Lower lobe of right lung (tissue), 2 donors: ENCODE measurements around the gene ANKMY1. TPM values are rescaled to one million over a fixed set of nuclear protein-coding genes. Genes with fewer than 3 reads are reported as not detected.

Experiments used
- ATAC-seq, 2 donors: fragments of 200-7000 bp; cut with Tn5 transposase; one replicate each; pipeline ENCODE4 v1.9.1; 2020 to 2022; ENCODE audit warnings: mild to moderate bottlenecking in 2 of 2, moderate library complexity in 2 of 2
- DNase-seq: peaks from one replicate; pipeline ENCODE4 v3.0.0-alpha.2; 2020
- H3K27ac ChIP-seq: fragments of 200-600 bp; one replicate; pipeline ENCODE4 v1.8.0; 2022
- H3K27me3 ChIP-seq: fragments of 200-600 bp; one replicate; pipeline ENCODE4 v1.8.0; 2022; ENCODE audit warnings: low read depth
- H3K36me3 ChIP-seq: fragments of 200-600 bp; one replicate; pipeline ENCODE4 v1.8.0; 2022; ENCODE audit warnings: mild to moderate bottlenecking
- H3K4me1 ChIP-seq: fragments of 200-600 bp; one replicate; pipeline ENCODE4 v1.8.0; 2022
- H3K4me3 ChIP-seq: fragments of 200-600 bp; one replicate; pipeline ENCODE4 v1.8.0; 2022; ENCODE audit warnings: mild to moderate bottlenecking
- H3K9me3 ChIP-seq: fragments of 200-600 bp; one replicate; pipeline ENCODE4 v1.8.0; 2022
- CTCF ChIP-seq: fragments of 200-600 bp; IDR thresholded peaks from one replicate; pipeline ENCODE4 v1.8.0; 2022; ENCODE audit warnings: antibody characterized with exemption, mild to moderate bottlenecking
- intact Hi-C: fragments of 100-400 bp; cut with DNase I; formaldehyde crosslinking; loops from one replicate; pipeline ENCODE4 v1.11.0; 2022
- total RNA-seq: library from RNA; stranded (reverse); fragmentation: NEBNext Ultra II Directional; extraction: Animal tissue kit (Norgen Biotek cat#: 25700); gene quantifications from one replicate; pipeline ENCODE4 v1.2.1, GENCODE V29; 2021
- donor health status: DM: no; HTN: yes; CAD: no; lungs with severe emphysema.

The ANKMY1 gene
- total RNA-seq, 1 donor from 2014 or later = 29.3 TPM

DNA sequence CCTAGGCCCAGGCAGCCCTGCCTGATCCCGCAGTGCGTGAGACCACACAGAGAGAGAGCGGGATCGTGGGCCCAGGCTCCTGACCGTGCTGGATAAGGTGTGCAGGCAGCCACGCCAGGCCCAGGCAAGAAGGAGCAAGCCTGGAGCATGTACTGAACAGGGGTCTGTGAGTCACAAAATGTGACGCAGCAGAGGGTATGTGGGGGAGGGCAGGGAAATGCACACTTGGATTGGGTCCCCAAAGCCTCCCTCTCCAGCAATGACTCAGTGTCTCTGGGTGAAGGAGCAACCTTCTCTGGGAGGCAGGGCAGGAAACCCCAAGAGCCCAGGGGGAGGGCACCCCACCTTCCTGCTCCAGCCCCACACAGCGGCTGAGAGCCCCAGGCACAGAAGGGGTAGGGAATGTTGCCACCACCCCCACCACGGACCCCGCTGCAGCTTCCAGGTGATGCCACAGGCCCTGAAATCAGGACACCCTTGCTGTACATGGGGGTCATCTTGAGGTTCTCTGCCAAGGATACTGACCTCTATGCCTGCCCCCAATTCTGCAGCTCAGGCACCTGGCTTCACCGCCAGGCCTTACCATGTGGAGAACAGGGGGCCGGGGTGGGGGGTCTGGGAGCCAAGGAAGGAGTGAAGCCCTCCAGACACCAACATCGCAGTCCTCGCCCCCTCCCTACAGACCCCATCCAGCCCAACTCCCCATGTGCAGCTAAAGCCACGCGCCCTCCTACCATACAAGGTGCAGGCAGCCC, 123.6 kb downstream of the ANKMY1 start:
- peak; percentile 47 for DNase-seq
- intact Hi-C loops = no loop called here
- H3K4me1 ChIP-seq = peaks cover 29% of the 10 kb centered on the region
- H3K36me3 ChIP-seq = no peaks in the 10 kb centered on the region
- H3K4me3 ChIP-seq = peak overlapping the region; percentile 68
- H3K27me3 ChIP-seq = peaks cover 37% of the 10 kb centered on the region
- H3K9me3 ChIP-seq = no peaks in the 10 kb centered on the region
- no peak overlapping the region for H3K27ac ChIP-seq
- no peak for TF ChIP-seq CTCF
- ATAC-seq = no peak

DNA sequence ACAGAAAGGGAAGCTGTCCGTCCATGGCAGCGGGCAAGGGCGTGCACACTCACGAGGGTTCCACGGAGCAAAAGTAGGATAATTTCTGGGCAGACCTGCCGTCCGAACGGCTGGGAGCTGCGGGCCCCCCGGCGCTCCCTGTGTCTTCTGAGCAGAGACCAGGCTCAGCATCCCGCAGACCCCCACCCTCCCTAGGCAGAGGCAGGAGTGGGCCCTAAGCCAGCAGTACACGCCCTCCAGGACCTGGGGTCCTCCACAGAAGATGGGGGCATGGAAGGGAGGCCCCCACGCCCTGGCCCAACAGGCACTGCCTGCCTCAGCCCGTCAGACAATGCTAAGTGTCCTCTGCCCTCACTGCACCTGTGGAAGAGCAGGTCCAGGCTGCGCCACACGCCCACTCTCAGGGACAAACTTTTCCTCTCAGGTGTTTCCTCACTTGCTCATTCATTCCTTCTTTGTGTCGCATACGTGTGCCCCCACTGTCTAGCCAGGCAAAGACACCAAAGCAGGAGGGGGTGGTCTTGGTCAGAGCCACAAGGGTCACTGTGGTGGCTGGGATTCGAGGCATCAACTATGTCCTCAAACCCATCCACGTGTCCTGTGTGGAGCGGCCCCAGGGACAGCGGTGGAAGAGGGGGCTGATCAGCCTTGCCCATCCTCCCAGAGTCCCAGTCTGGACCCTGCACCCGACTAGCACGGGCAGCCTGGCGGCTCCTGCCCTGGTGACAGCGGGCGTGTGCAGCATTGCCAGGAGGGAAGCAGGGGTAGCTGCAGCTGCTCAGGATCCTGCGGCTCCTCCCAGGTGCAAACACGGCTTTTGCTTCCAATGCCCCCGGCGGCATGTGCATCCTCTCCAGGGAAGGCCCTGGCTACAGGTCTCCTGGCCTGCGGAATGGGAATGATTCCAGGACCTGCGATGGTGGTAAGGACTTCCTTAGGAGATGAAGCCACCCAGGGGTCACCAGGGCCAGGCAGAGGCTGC, 124.7 kb downstream of the ANKMY1 start:
- Histone ChIP-seq H3K4me1 (peaks cover 27% of the 10 kb centered on the region), H3K9me3 (no peaks in the 10 kb centered on the region), H3K4me3 (no peak overlapping the region), H3K36me3 (no peaks in the 10 kb centered on the region), H3K27me3 (peaks cover 37% of the 10 kb centered on the region), H3K27ac (no peak overlapping the region)
- ATAC-seq (no peak), DNase-seq (peak; percentile 42)
- no peak for TF ChIP-seq CTCF
- intact Hi-C loops = no loop called here

- no peak for DNase-seq
- intact Hi-C loops = no loop called here
- TF ChIP-seq CTCF = no peak
Measured at GRCh38 chr2:240432430-240432819, 125.4 kb downstream of the ANKMY1 start.

DNA sequence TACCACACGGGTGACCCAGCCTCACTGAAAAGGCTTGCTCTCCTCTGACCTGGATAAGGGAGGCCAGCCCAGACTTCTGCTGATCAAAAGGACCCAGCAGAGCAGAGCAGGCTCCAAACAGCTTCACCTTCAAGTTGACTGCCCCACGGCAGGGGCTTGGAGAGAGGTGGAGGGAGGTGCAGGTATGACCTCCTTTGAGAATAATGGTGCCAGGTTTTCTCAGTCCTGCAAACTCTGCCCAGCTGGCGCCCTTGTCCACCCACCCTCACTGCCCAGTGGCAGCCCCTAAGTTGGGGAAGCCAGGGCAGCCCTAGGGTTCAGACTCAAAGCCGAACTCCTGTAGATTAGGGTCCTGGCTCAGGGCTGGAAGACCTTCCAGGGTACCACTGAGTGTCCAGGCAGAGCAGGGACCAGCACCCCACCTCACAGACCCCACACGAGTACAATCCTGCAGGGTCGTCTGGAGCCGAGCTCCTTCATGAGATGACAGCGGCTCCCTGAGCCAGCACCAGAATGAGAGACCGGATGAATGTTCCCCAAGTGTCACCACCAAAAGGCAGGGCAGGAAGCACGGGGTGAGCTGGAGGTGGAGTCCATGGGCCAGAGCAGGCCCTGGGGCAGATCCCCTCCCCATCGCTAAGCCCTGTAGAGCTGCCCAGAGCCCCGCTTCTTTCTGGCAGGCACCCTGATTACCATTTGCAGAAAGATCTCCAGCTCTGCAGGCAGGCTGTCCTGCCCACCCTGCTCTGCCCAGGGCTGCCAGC, 125.9 kb downstream of the ANKMY1 start:
- no peak overlapping the region for H3K27ac ChIP-seq
- no peaks in the 10 kb centered on the region for H3K9me3 ChIP-seq
- H3K36me3 ChIP-seq = no peaks in the 10 kb centered on the region
- TF ChIP-seq CTCF = no peak
- intact Hi-C loops = no loop called here
- peaks cover 15% of the 10 kb centered on the region for H3K4me1 ChIP-seq
- no peak overlapping the region for H3K4me3 ChIP-seq
- ATAC-seq = no peak
- peak; percentile 27 for DNase-seq
- H3K27me3 ChIP-seq = peaks cover 25% of the 10 kb centered on the region

More at GRCh38 chr2:240432430-240432819, 125.4 kb downstream of the ANKMY1 start:
- Histone ChIP-seq H3K27me3 (peaks cover 30% of the 10 kb centered on the region), H3K36me3 (no peaks in the 10 kb centered on the region), H3K4me1 (peaks cover 21% of the 10 kb centered on the region), H3K4me3 (no peak overlapping the region), H3K27ac (no peak overlapping the region), H3K9me3 (no peaks in the 10 kb centered on the region)
- ATAC-seq = no peak

DNA sequence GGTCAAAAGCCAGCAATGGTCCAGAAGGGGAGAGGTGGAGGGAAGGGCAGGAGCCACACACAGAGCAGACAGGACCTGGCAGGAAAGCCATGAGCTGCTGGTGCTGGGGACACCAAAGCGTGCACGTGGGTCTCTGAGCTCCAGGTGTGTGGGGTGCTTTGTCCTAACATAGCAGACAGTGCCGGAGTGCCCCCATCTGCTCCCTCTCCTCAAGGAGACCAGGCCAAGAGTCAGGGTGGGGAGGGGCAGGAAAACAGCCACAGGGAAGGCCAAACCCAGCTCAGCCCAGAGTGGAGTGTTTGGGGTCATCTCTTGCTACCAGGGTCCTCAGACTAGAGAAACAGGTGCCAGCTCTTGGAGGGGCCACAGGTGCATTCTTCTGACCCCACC, 126.5 kb downstream of the ANKMY1 start:
- ATAC-seq (no peak), DNase-seq (no peak)
- Histone ChIP-seq H3K27me3 (peaks cover 19% of the 10 kb centered on the region), H3K9me3 (no peaks in the 10 kb centered on the region), H3K27ac (no peak overlapping the region), H3K4me3 (no peak overlapping the region), H3K4me1 (peaks cover 9% of the 10 kb centered on the region), H3K36me3 (no peaks in the 10 kb centered on the region)
- intact Hi-C loops = no loop called here
- no peak for TF ChIP-seq CTCF
